Endothelial cell of umbilical vein (primary cell): ENCODE data around the gene SMG1. TPM values are rescaled to one million over a fixed set of nuclear protein-coding genes. Genes with fewer than 3 reads are reported as not detected.

Experiments
- BruUV-seq: library from RNA; stranded (reverse); fragments of 400-500 nt; replicated peaks from 2 replicates; lab custom pipeline; 2021; lab: Mats Ljungman, UMichigan
- CTCF ChIA-PET: fragments of 300-600, 350-600 bp; sonication (Branson Sonifier 250); formaldehyde crosslinking; loops from one replicate; lab custom pipeline; 2021; ENCODE audit warnings: antibody characterized with exemption, inconsistent platforms; lab: Charles Lee
- POLR2A ChIA-PET: fragments of 300-600, 350-600 bp; sonication (Branson Sonifier 250); formaldehyde crosslinking; loops from one replicate; lab custom pipeline; 2021; ENCODE audit warnings: antibody characterized with exemption, inconsistent platforms; lab: Charles Lee
- DNase-seq: peaks from one replicate; pipeline ENCODE4 v3.0.0-alpha.2; 2011; ENCODE audit warnings: low read depth, low spot score
- FAIRE-seq: peaks from 2 replicates; lab custom pipeline; 2011; peaks lifted over from hg19 to GRCh38; lab: Jason Lieb, UNC
- H2AFZ ChIP-seq: 2 replicates; pipeline ENCODE4 v1.6.0; 2012; ENCODE audit warnings: low read depth, low read length, control low read depth, inconsistent platforms
- H3K27ac ChIP-seq: 2 replicates; pipeline ENCODE4 v1.5.1; 2011; ENCODE audit warnings: low read depth, mild to moderate bottlenecking, control low read depth, low read length, moderate library complexity; ENCODE audit not compliant: insufficient read depth
- H3K27me3 ChIP-seq, 2 experiments: 2 replicates each; pipeline versions ENCODE4 v1.6.0 to v1.6.1; 2011; ENCODE audit warnings: low read length in 2 of 2, mixed read lengths in 1 of 2; ENCODE audit not compliant: control insufficient read depth in 2 of 2, insufficient read depth in 2 of 2
- H3K36me3 ChIP-seq, 2 experiments: 2 replicates in 1 of 2; 3 replicates in 1 of 2; pipeline ENCODE4 v1.5.1; 2011; ENCODE audit warnings: low read length in 2 of 2, mild to moderate bottlenecking in 1 of 2, moderate library complexity in 1 of 2; ENCODE audit not compliant: control insufficient read depth in 2 of 2, insufficient read depth in 2 of 2; ENCODE audit errors: extremely low read depth in 1 of 2
- H3K4me1 ChIP-seq: 3 replicates; pipeline ENCODE4 v1.5.1; 2011; ENCODE audit warnings: mild to moderate bottlenecking, low read length; ENCODE audit not compliant: control insufficient read depth, insufficient read depth; ENCODE audit errors: extremely low read depth
- H3K4me2 ChIP-seq: 2 replicates; pipeline ENCODE4 v1.6.1; 2011; ENCODE audit warnings: low read length, control low read depth, mixed read lengths; ENCODE audit not compliant: insufficient read depth
- H3K4me3 ChIP-seq, 3 experiments: fragments of 200-600 bp in 1 of 3; sonication (generic), shearing (Covaris generic) in 1 of 3; replicated peaks in 1 of 3; 2 replicates each; pipeline ENCODE4 v1.5.1; 2011 to 2016; ENCODE audit warnings: control low read depth in 3 of 3, low read length in 3 of 3, mild to moderate bottlenecking in 2 of 3, inconsistent platforms in 1 of 3, low read depth in 1 of 3, moderate library complexity in 1 of 3; ENCODE audit not compliant: insufficient read depth in 1 of 3
- H3K79me2 ChIP-seq: 2 replicates; pipeline ENCODE4 v1.6.0; 2012; ENCODE audit warnings: low read length, inconsistent platforms; ENCODE audit not compliant: control insufficient read depth, insufficient read depth
- H3K9ac ChIP-seq: replicated peaks from 2 replicates; pipeline ENCODE3; 2011; ENCODE audit warnings: low read length, control low read depth; ENCODE audit not compliant: insufficient read depth; ENCODE audit errors: extremely low read depth
- H3K9me1 ChIP-seq: replicated peaks from 3 replicates; pipeline ENCODE4 v1.6.0; 2011; ENCODE audit warnings: mild to moderate bottlenecking, low read length; ENCODE audit not compliant: control insufficient read depth, insufficient read depth; ENCODE audit errors: extremely low read depth
- H3K9me3 ChIP-seq: replicated peaks from 2 replicates; pipeline ENCODE4 v1.5.1; 2012; ENCODE audit warnings: low read length, inconsistent platforms; ENCODE audit not compliant: control insufficient read depth, insufficient read depth
- H4K20me1 ChIP-seq: replicated peaks from 2 replicates; pipeline ENCODE3; 2011; ENCODE audit warnings: mild to moderate bottlenecking, low read length; ENCODE audit not compliant: control insufficient read depth, insufficient read depth; ENCODE audit errors: extremely low read depth
- CTCF ChIP-seq, 2 donors: IDR thresholded peaks; 1 replicate in 1 of 2; 2 replicates in 1 of 2; pipeline ENCODE4 v1.5.1; 2011; ENCODE audit warnings: low read length in 2 of 2, mild to moderate bottlenecking in 2 of 2, moderate library complexity in 2 of 2, control low read depth in 1 of 2, inconsistent platforms in 1 of 2, low read depth in 1 of 2; ENCODE audit not compliant: insufficient read depth in 1 of 2; ENCODE audit errors: extremely low read depth in 1 of 2
- EZH2 ChIP-seq: IDR thresholded peaks from 2 replicates; pipeline ENCODE4 v1.6.1; 2012; ENCODE audit warnings: borderline replicate concordance, low read depth, mild to moderate bottlenecking, moderate library complexity, low read length, inconsistent platforms; ENCODE audit not compliant: severe bottlenecking
- FOS ChIP-seq: IDR thresholded peaks from 2 replicates; pipeline ENCODE4 v1.6.1; 2011; ENCODE audit warnings: mild to moderate bottlenecking, low read length, moderate library complexity, borderline replicate concordance; ENCODE audit not compliant: insufficient read depth
- GATA2 ChIP-seq: IDR thresholded peaks from 2 replicates; pipeline ENCODE4 v1.7.0; 2011; ENCODE audit warnings: low read depth, mild to moderate bottlenecking, moderate library complexity, mixed read lengths, low read length; ENCODE audit not compliant: insufficient read length, insufficient read depth
- JUN ChIP-seq: IDR thresholded peaks from 2 replicates; pipeline ENCODE4 v1.6.1; 2011; ENCODE audit warnings: borderline replicate concordance, low read depth; ENCODE audit not compliant: insufficient read length, insufficient read depth
- MAX ChIP-seq: IDR thresholded peaks from 2 replicates; pipeline ENCODE4 v1.6.1; 2011; ENCODE audit not compliant: insufficient read depth, insufficient read length
- MYC ChIP-seq: IDR thresholded peaks from one replicate; pipeline ENCODE4 v1.6.1; 2011; ENCODE audit warnings: mild to moderate bottlenecking, low read depth, low read length
- POLR2A ChIP-seq: IDR thresholded peaks from 2 replicates; pipeline ENCODE4 v1.6.1; 2012; ENCODE audit warnings: low read depth, mild to moderate bottlenecking, control low read depth, low read length
- POLR2AphosphoS5 ChIP-seq: IDR thresholded peaks from 2 replicates; pipeline ENCODE4 v1.6.1; 2012; ENCODE audit warnings: low read depth, mild to moderate bottlenecking, control low read depth, low read length, moderate library complexity; ENCODE audit not compliant: insufficient read depth
- dilution Hi-C: fragments of 300-500 bp; cut with MboI; formaldehyde crosslinking; loops from one replicate; pipeline ENCODE4 v1.15.0; 2019; ENCODE audit warnings: low sequenced_read_pairs; ENCODE audit not compliant: extremely low pct_ligation_motif_present
- intact Hi-C: fragments of 100-400 bp; cut with micrococcal nuclease; formaldehyde crosslinking; loops from one replicate; pipeline ENCODE4 v1.10.0; 2022
- polyA plus RNA-seq, 4 experiments: library from polyadenylated mRNA; depleted of rRNA in 3 of 4; stranded (reverse) in 3 of 4; unstranded in 1 of 4; fragments of >200 nt; gene quantifications; 2 replicates each; pipeline versions ENCODE4 v1.2.1 to v1.2.3, GENCODE V29; 2011 to 2012; ENCODE audit warnings: missing spikeins in 1 of 4
- total RNA-seq: library from RNA; stranded (reverse); gene quantifications from 2 replicates; pipeline ENCODE4 v1.2.3, GENCODE V29; 2021

The SMG1 gene
- total and polyA plus RNA-seq, 2 donors (not counting 3 experiments of a cell fraction or from before 2014, with no cell fraction given): 14.0 to 90.8 TPM

- POLR2A ChIA-PET: interaction anchor here (1.0 kb wide), 1 partner anchor 33 kb away, joined by 3 read pairs; the partner anchor contains the start of gene ARL6IP1
- peaks cover 35 to 38% of the 10 kb centered on the region in 2 experiments for H3K36me3 ChIP-seq
Measured at GRCh38 chr16:18834864-18835263, 91.3 kb downstream of the SMG1 start.

More at GRCh38 chr16:18834864-18835263, 91.3 kb downstream of the SMG1 start:
- Histone ChIP-seq H4K20me1 (no peaks in the 10 kb centered on the region), H3K4me2 (no peak overlapping the region), H3K79me2 (no peaks in the 10 kb centered on the region), H3K4me1 (no peaks in the 10 kb centered on the region), H3K9me1 (no peaks in the 10 kb centered on the region), H3K27me3 (no peaks in the 10 kb centered on the region), H2AFZ (no peak overlapping the region), H3K27ac (no peak overlapping the region), H3K9me3 (no peaks in the 10 kb centered on the region), H3K9ac (no peak overlapping the region), H3K4me3 (no peak overlapping the region)
- intact Hi-C loops (no loop called here), dilution Hi-C loops (no loop called here)
- TF ChIP-seq JUN (no peak), MAX (no peak), POLR2AphosphoS5 (no peak), FOS (no peak), EZH2 (no peak), CTCF (IDR thresholded peaks at IDR 0.05; ENCODE audit: extremely low read depth in 1 of 2, insufficient read depth in 1 of 2, low read depth in 1 of 2, low read length in 2 of 2) (no peak), POLR2A (no peak), GATA2 (no peak), MYC (no peak)
- no peak for DNase-seq
- BruUV-seq: no TSS peak
- FAIRE-seq: no peak
- CTCF ChIA-PET: no interaction called here
